Endothelial cell of umbilical vein (primary cell): Measurements from ENCODE around the gene MRTO4. TPM values are rescaled to one million over a fixed set of nuclear protein-coding genes. Genes with fewer than 3 reads are reported as not detected.

ENCODE experiments used
- BruUV-seq: library from RNA; stranded (reverse); fragments of 400-500 nt; replicated peaks from 2 replicates; lab custom pipeline; 2021; lab: Mats Ljungman, UMichigan
- CTCF ChIA-PET: fragments of 300-600, 350-600 bp; sonication (Branson Sonifier 250); formaldehyde crosslinking; loops from one replicate; lab custom pipeline; 2021; ENCODE audit warnings: antibody characterized with exemption, inconsistent platforms; lab: Charles Lee
- POLR2A ChIA-PET: fragments of 300-600, 350-600 bp; sonication (Branson Sonifier 250); formaldehyde crosslinking; loops from one replicate; lab custom pipeline; 2021; ENCODE audit warnings: antibody characterized with exemption, inconsistent platforms; lab: Charles Lee
- DNase-seq: peaks from one replicate; pipeline ENCODE4 v3.0.0-alpha.2; 2011; ENCODE audit warnings: low read depth, low spot score
- FAIRE-seq: peaks from 2 replicates; lab custom pipeline; 2011; peaks lifted over from hg19 to GRCh38; lab: Jason Lieb, UNC
- H2AFZ ChIP-seq: 2 replicates; pipeline ENCODE4 v1.6.0; 2012; ENCODE audit warnings: low read depth, low read length, control low read depth, inconsistent platforms
- H3K27ac ChIP-seq: 2 replicates; pipeline ENCODE4 v1.5.1; 2011; ENCODE audit warnings: low read depth, mild to moderate bottlenecking, control low read depth, low read length, moderate library complexity; ENCODE audit not compliant: insufficient read depth
- H3K27me3 ChIP-seq, 2 experiments: 2 replicates each; pipeline versions ENCODE4 v1.6.0 to v1.6.1; 2011; ENCODE audit warnings: low read length in 2 of 2, mixed read lengths in 1 of 2; ENCODE audit not compliant: control insufficient read depth in 2 of 2, insufficient read depth in 2 of 2
- H3K36me3 ChIP-seq, 2 experiments: 2 replicates in 1 of 2; 3 replicates in 1 of 2; pipeline ENCODE4 v1.5.1; 2011; ENCODE audit warnings: low read length in 2 of 2, mild to moderate bottlenecking in 1 of 2, moderate library complexity in 1 of 2; ENCODE audit not compliant: control insufficient read depth in 2 of 2, insufficient read depth in 2 of 2; ENCODE audit errors: extremely low read depth in 1 of 2
- H3K4me1 ChIP-seq: 3 replicates; pipeline ENCODE4 v1.5.1; 2011; ENCODE audit warnings: mild to moderate bottlenecking, low read length; ENCODE audit not compliant: control insufficient read depth, insufficient read depth; ENCODE audit errors: extremely low read depth
- H3K4me2 ChIP-seq: 2 replicates; pipeline ENCODE4 v1.6.1; 2011; ENCODE audit warnings: low read length, control low read depth, mixed read lengths; ENCODE audit not compliant: insufficient read depth
- H3K4me3 ChIP-seq, 3 experiments: fragments of 200-600 bp in 1 of 3; sonication (generic), shearing (Covaris generic) in 1 of 3; replicated peaks in 1 of 3; 2 replicates each; pipeline ENCODE4 v1.5.1; 2011 to 2016; ENCODE audit warnings: control low read depth in 3 of 3, low read length in 3 of 3, mild to moderate bottlenecking in 2 of 3, inconsistent platforms in 1 of 3, low read depth in 1 of 3, moderate library complexity in 1 of 3; ENCODE audit not compliant: insufficient read depth in 1 of 3
- H3K79me2 ChIP-seq: 2 replicates; pipeline ENCODE4 v1.6.0; 2012; ENCODE audit warnings: low read length, inconsistent platforms; ENCODE audit not compliant: control insufficient read depth, insufficient read depth
- H3K9ac ChIP-seq: replicated peaks from 2 replicates; pipeline ENCODE3; 2011; ENCODE audit warnings: low read length, control low read depth; ENCODE audit not compliant: insufficient read depth; ENCODE audit errors: extremely low read depth
- H3K9me1 ChIP-seq: replicated peaks from 3 replicates; pipeline ENCODE4 v1.6.0; 2011; ENCODE audit warnings: mild to moderate bottlenecking, low read length; ENCODE audit not compliant: control insufficient read depth, insufficient read depth; ENCODE audit errors: extremely low read depth
- H3K9me3 ChIP-seq: replicated peaks from 2 replicates; pipeline ENCODE4 v1.5.1; 2012; ENCODE audit warnings: low read length, inconsistent platforms; ENCODE audit not compliant: control insufficient read depth, insufficient read depth
- H4K20me1 ChIP-seq: replicated peaks from 2 replicates; pipeline ENCODE3; 2011; ENCODE audit warnings: mild to moderate bottlenecking, low read length; ENCODE audit not compliant: control insufficient read depth, insufficient read depth; ENCODE audit errors: extremely low read depth
- EZH2 ChIP-seq: IDR thresholded peaks from 2 replicates; pipeline ENCODE4 v1.6.1; 2012; ENCODE audit warnings: borderline replicate concordance, low read depth, mild to moderate bottlenecking, moderate library complexity, low read length, inconsistent platforms; ENCODE audit not compliant: severe bottlenecking
- FOS ChIP-seq: IDR thresholded peaks from 2 replicates; pipeline ENCODE4 v1.6.1; 2011; ENCODE audit warnings: mild to moderate bottlenecking, low read length, moderate library complexity, borderline replicate concordance; ENCODE audit not compliant: insufficient read depth
- GATA2 ChIP-seq: IDR thresholded peaks from 2 replicates; pipeline ENCODE4 v1.7.0; 2011; ENCODE audit warnings: low read depth, mild to moderate bottlenecking, moderate library complexity, mixed read lengths, low read length; ENCODE audit not compliant: insufficient read length, insufficient read depth
- JUN ChIP-seq: IDR thresholded peaks from 2 replicates; pipeline ENCODE4 v1.6.1; 2011; ENCODE audit warnings: borderline replicate concordance, low read depth; ENCODE audit not compliant: insufficient read length, insufficient read depth
- MYC ChIP-seq: IDR thresholded peaks from one replicate; pipeline ENCODE4 v1.6.1; 2011; ENCODE audit warnings: mild to moderate bottlenecking, low read depth, low read length
- POLR2A ChIP-seq: IDR thresholded peaks from 2 replicates; pipeline ENCODE4 v1.6.1; 2012; ENCODE audit warnings: low read depth, mild to moderate bottlenecking, control low read depth, low read length
- POLR2AphosphoS5 ChIP-seq: IDR thresholded peaks from 2 replicates; pipeline ENCODE4 v1.6.1; 2012; ENCODE audit warnings: low read depth, mild to moderate bottlenecking, control low read depth, low read length, moderate library complexity; ENCODE audit not compliant: insufficient read depth
- dilution Hi-C: fragments of 300-500 bp; cut with MboI; formaldehyde crosslinking; loops from one replicate; pipeline ENCODE4 v1.15.0; 2019; ENCODE audit warnings: low sequenced_read_pairs; ENCODE audit not compliant: extremely low pct_ligation_motif_present
- intact Hi-C: fragments of 100-400 bp; cut with micrococcal nuclease; formaldehyde crosslinking; loops from one replicate; pipeline ENCODE4 v1.10.0; 2022
- polyA plus RNA-seq, 4 experiments: library from polyadenylated mRNA; depleted of rRNA in 3 of 4; stranded (reverse) in 3 of 4; unstranded in 1 of 4; fragments of >200 nt; gene quantifications; 2 replicates each; pipeline versions ENCODE4 v1.2.1 to v1.2.3, GENCODE V29; 2011 to 2012; ENCODE audit warnings: missing spikeins in 1 of 4
- total RNA-seq: library from RNA; stranded (reverse); gene quantifications from 2 replicates; pipeline ENCODE4 v1.2.3, GENCODE V29; 2021
- TF ChIP-seq, protein P1 (sequence below): IDR thresholded peaks from 2 replicates; pipeline ENCODE4 v1.6.1; 2011; ENCODE audit not compliant: insufficient read depth, insufficient read length
- TF ChIP-seq, protein P2 (sequence below), 2 donors: IDR thresholded peaks; 1 replicate in 1 of 2; 2 replicates in 1 of 2; pipeline ENCODE4 v1.5.1; 2011; ENCODE audit warnings: low read length in 2 of 2, mild to moderate bottlenecking in 2 of 2, moderate library complexity in 2 of 2, control low read depth in 1 of 2, inconsistent platforms in 1 of 2, low read depth in 1 of 2; ENCODE audit not compliant: insufficient read depth in 1 of 2; ENCODE audit errors: extremely low read depth in 1 of 2

MRTO4 gene
- total and polyA plus RNA-seq, 2 donors (not counting 3 experiments of a cell fraction or from before 2014, with no cell fraction given) = 33.6 to 49.4 TPM

DNA sequence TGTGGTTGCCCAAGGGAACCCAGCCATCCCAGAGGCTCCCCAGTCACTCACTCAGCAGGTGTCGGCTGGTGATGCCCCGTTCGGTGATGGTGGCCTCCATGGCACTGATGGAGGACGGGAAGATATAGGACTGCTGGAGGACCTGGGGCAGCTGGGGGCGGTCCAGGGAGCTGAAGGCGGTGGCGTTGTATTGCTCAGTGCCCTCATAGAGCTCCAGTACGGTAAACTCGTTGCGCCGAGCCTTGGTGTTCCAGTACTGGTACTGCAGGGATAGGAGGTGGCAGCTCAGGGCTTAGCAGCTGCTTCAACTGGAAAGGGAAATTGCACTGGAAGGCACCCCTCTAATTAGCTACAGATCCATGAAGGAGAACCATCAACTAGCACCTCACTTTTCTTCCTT lies 29.0 kb upstream of the MRTO4 start:
- Histone ChIP-seq H3K9me3 (no peaks in the 10 kb centered on the region), H3K4me3 (no peak overlapping the region), H4K20me1 (no peaks in the 10 kb centered on the region), H3K9ac (no peak overlapping the region), H2AFZ (no peak overlapping the region), H3K4me1 (no peaks in the 10 kb centered on the region), H3K36me3 (peaks cover 32 to 48% of the 10 kb centered on the region in 2 experiments), H3K9me1 (no peaks in the 10 kb centered on the region), H3K27me3 (no peaks in the 10 kb centered on the region), H3K27ac (no peak overlapping the region), H3K4me2 (no peak overlapping the region), H3K79me2 (no peaks in the 10 kb centered on the region)
- no TSS peak for BruUV-seq
- FAIRE-seq (no peak), DNase-seq (no peak)
- ChIA-PET POLR2A (no interaction called here), CTCF (interaction anchor here (1.4 to 2.1 kb wide), 2 partner anchors 11 to 18 kb away, joined by 4 to 8 read pairs; no protein-coding TSS in a partner anchor)
- intact Hi-C loops = no loop called here
- TF ChIP-seq, protein P1, sequence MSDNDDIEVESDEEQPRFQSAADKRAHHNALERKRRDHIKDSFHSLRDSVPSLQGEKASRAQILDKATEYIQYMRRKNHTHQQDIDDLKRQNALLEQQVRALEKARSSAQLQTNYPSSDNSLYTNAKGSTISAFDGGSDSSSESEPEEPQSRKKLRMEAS = no peak
- no peak for TF ChIP-seq JUN
- TF ChIP-seq EZH2 = no peak
- TF ChIP-seq POLR2AphosphoS5 = no peak
- TF ChIP-seq GATA2 = no peak
- TF ChIP-seq, protein P2, sequence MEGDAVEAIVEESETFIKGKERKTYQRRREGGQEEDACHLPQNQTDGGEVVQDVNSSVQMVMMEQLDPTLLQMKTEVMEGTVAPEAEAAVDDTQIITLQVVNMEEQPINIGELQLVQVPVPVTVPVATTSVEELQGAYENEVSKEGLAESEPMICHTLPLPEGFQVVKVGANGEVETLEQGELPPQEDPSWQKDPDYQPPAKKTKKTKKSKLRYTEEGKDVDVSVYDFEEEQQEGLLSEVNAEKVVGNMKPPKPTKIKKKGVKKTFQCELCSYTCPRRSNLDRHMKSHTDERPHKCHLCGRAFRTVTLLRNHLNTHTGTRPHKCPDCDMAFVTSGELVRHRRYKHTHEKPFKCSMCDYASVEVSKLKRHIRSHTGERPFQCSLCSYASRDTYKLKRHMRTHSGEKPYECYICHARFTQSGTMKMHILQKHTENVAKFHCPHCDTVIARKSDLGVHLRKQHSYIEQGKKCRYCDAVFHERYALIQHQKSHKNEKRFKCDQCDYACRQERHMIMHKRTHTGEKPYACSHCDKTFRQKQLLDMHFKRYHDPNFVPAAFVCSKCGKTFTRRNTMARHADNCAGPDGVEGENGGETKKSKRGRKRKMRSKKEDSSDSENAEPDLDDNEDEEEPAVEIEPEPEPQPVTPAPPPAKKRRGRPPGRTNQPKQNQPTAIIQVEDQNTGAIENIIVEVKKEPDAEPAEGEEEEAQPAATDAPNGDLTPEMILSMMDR (IDR thresholded peaks at IDR 0.05; ENCODE audit: extremely low read depth in 1 of 2, insufficient read depth in 1 of 2, low read depth in 1 of 2, low read length in 2 of 2) = no peak
- TF ChIP-seq POLR2A = no peak
- no peak for TF ChIP-seq MYC
- TF ChIP-seq FOS = no peak
- dilution Hi-C loops = no loop called here
